ENCODE measurements around the gene PLEKHG2. TPM values are rescaled to one million over a fixed set of nuclear protein-coding genes. Genes with fewer than 3 reads are reported as not detected.
A peak's percentile ranks its signal among the peaks of the same experiment; 100 is the strongest.

The PLEKHG2 gene
- total RNA-seq, 4 donors from 2014 or later: 8.2 to 29.1 (median 10.7) TPM

DNA sequence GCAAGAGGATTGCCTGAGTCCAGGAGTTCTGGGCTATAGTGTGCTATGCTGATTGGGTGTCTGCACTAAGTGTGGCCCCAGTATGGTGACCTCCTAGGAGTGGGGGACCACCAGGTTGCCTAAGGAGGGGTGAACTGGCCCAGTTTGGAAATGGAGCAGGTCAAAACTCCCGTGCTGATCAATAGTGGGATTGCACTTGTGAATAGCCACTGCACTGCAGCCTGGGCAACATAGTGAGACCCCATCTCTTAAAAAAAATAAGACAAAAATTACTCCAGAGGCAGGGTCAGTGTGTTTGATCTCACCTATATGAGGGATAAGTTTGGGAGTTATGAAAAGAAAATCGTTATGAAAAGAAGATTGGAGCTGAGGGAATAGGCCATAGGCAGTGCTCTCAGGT is 43.3 kb upstream of the PLEKHG2 start:
- Histone ChIP-seq H3K36me3 (peaks cover 22% of the 10 kb centered on the region in 2 donors), H3K4me3 (replicated peaks in 1 of 3) (no peak overlapping the region), H3K9me3 (no peaks in the 10 kb centered on the region), H3K27me3 (no peaks in the 10 kb centered on the region), H3K27ac (no peak overlapping the region), H3K4me1 (peaks cover 17 to 31% of the 10 kb centered on the region in 2 donors)
- DNase-seq: no peak
- intact Hi-C loops (cut with DNase I): no loop called here
- TF ChIP-seq, protein P1, sequence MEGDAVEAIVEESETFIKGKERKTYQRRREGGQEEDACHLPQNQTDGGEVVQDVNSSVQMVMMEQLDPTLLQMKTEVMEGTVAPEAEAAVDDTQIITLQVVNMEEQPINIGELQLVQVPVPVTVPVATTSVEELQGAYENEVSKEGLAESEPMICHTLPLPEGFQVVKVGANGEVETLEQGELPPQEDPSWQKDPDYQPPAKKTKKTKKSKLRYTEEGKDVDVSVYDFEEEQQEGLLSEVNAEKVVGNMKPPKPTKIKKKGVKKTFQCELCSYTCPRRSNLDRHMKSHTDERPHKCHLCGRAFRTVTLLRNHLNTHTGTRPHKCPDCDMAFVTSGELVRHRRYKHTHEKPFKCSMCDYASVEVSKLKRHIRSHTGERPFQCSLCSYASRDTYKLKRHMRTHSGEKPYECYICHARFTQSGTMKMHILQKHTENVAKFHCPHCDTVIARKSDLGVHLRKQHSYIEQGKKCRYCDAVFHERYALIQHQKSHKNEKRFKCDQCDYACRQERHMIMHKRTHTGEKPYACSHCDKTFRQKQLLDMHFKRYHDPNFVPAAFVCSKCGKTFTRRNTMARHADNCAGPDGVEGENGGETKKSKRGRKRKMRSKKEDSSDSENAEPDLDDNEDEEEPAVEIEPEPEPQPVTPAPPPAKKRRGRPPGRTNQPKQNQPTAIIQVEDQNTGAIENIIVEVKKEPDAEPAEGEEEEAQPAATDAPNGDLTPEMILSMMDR (IDR thresholded peaks at IDR 0.05): no peak
- TF ChIP-seq POLR2A (IDR thresholded peaks at IDR 0.05): no peak
- WGBS, 2 donors: 82 to 93% methylated on average over 2 of the region's 2 CpGs

GRCh38 chr19:39370735-39371134 is 41.7 kb upstream of the PLEKHG2 start:
- Histone ChIP-seq H3K36me3 (peaks cover 26 to 30% of the 10 kb centered on the region in 2 donors), H3K27me3 (no peaks in the 10 kb centered on the region), H3K4me3 (replicated peaks in 1 of 3) (no peak overlapping the region), H3K9me3 (no peaks in the 10 kb centered on the region), H3K4me1 (peaks cover 17 to 27% of the 10 kb centered on the region in 2 donors), H3K27ac (no peak overlapping the region)
- WGBS, 2 donors: 98 to 100% methylated on average over 5 of the region's 5 CpGs
- DNase-seq: no peak
- TF ChIP-seq, protein P1 (IDR thresholded peaks at IDR 0.05): no peak
- TF ChIP-seq POLR2A (IDR thresholded peaks at IDR 0.05): no peak
- intact Hi-C loops (cut with DNase I): no loop called here

DNA sequence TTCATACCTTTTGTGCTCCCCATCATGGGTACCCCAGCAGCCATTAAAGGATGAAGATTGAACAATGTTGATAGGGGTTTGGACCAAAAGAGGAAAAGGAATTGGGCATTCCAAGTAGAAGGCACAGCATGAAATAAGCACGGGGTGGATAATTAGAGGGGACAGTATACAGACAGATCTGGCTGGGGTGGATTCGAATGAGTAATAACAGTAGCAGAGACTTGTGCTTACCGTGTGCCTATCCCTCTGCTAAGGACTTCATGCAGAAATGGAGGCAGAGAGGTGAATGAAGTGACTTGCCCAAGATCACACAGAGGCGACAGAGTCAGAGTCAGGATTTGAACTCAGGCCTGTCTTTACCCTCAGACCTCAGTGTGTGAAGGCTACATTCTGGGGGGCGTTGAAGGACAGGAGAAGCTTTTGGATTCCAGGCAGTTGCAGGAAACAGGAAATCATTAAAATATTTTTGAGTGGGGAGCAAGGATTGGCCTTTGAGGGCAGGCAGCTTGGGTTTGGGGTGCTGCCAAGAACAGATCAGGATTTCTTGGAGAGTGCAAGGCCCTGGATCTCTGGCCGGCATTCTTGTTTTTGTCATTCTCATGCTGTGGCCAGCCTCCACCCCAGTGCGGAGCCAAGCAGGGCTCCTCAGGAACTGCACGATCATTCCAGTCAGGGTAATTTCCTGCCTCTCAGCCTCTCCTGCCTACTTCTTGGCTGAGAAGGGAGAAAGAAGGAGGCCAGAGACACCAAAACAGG is 40.2 kb upstream of the PLEKHG2 start:
- Histone ChIP-seq H3K4me1 (peaks cover 17 to 27% of the 10 kb centered on the region in 2 donors), H3K4me3 (replicated peaks in 1 of 3) (no peak overlapping the region), H3K36me3 (peaks cover 41 to 45% of the 10 kb centered on the region in 2 donors), H3K9me3 (no peaks in the 10 kb centered on the region), H3K27ac (peak overlapping the region; percentile 87 to 93 (median 90)), H3K27me3 (no peaks in the 10 kb centered on the region)
- DNase-seq: peak; percentile 58 to 75
- TF ChIP-seq, protein P1 (IDR thresholded peaks at IDR 0.05): no peak
- TF ChIP-seq POLR2A (IDR thresholded peaks at IDR 0.05): no peak
- intact Hi-C loops (cut with DNase I): no loop called here
- 45 to 66% methylated on average over 8 of the region's 8 CpGs for WGBS, 2 donors

DNA sequence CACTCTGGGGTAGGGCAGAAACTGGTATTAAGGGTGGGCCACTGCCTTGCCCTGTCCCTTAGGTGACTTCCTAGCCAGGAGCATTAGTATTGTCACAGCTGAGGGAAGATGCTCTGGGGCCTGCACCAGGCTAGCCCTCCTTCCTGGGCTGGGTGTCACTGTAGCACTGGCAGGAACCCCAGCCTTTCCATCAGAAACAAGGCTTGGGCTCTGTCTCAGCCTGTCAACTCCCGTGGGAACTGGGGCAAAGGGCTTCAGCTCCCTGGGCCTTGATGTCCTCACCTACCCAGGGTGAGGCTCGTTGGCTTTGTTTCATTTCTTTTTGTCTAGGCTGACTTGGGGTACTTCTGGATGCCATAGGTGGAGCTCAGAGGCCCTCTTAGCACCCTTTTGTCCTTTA is 39.5 kb upstream of the PLEKHG2 start:
- WGBS, 2 donors: 58 to 92% methylated on average over 2 of the region's 2 CpGs
- Histone ChIP-seq H3K4me1 (peaks cover 17 to 27% of the 10 kb centered on the region in 2 donors), H3K4me3 (replicated peaks in 1 of 3) (no peak overlapping the region), H3K36me3 (peaks cover 48 to 52% of the 10 kb centered on the region in 2 donors), H3K27me3 (no peaks in the 10 kb centered on the region), H3K27ac (peak overlapping the region; percentile 87 to 93 (median 90)), H3K9me3 (no peaks in the 10 kb centered on the region)
- DNase-seq: no peak
- TF ChIP-seq POLR2A (IDR thresholded peaks at IDR 0.05): no peak
- TF ChIP-seq, protein P1 (IDR thresholded peaks at IDR 0.05): no peak
- intact Hi-C loops (cut with DNase I): no loop called here

- H3K27ac ChIP-seq: no peak overlapping the region
- no peak for TF ChIP-seq POLR2A (IDR thresholded peaks at IDR 0.05)
- TF ChIP-seq, protein P1 (IDR thresholded peaks at IDR 0.05): no peak
These were observed 36.5 kb upstream of the PLEKHG2 start for GRCh38 chr19:39375929-39376328.

More at GRCh38 chr19:39375929-39376328, 36.5 kb upstream of the PLEKHG2 start:
- Histone ChIP-seq H3K36me3 (peaks cover 60 to 67% of the 10 kb centered on the region in 2 donors), H3K4me1 (peaks cover 17 to 27% of the 10 kb centered on the region in 2 donors), H3K4me3 (replicated peaks in 1 of 3) (no peak overlapping the region), H3K27me3 (no peaks in the 10 kb centered on the region), H3K9me3 (no peaks in the 10 kb centered on the region)
- intact Hi-C loops (cut with DNase I): no loop called here
- DNase-seq: no peak

Measured in thyroid gland (tissue), 4 donors.